ENCODE data around the gene SMARCA2. TPM values are rescaled to one million over a fixed set of nuclear protein-coding genes. Genes with fewer than 3 reads are reported as not detected.

The SMARCA2 gene
- total RNA-seq: 100 to 1,000 TPM in 3 of 5 donors, 10 to 100 TPM in 2; 67.2 to 242 (median 109) TPM
- 10 to 100 TPM; 20.5 to 44.4 (median 30.0) TPM for polyA plus RNA-seq
- long read RNA-seq, donor 1, full-length matches to known transcripts: 8 of 16 reads
- long read RNA-seq, donor 1, partial matches to known transcripts: 8 of 16 reads
- long read RNA-seq, donor 1, other reads (novel, unspliced or antisense): 0 of 16 reads
- long read RNA-seq, donor 2, full-length matches to known transcripts: 5 of 5 reads
- long read RNA-seq, donor 2, partial matches to known transcripts: 0 of 5 reads
- long read RNA-seq, donor 2, other reads (novel, unspliced or antisense): 0 of 5 reads
- long read RNA-seq, donor 3, full-length matches to known transcripts: 5 of 5 reads
- long read RNA-seq, donor 3, partial matches to known transcripts: 0 of 5 reads
- long read RNA-seq, donor 3, other reads (novel, unspliced or antisense): 0 of 5 reads
- long read RNA-seq, donor 4, full-length matches to known transcripts: 1 of 1 reads
- long read RNA-seq, donor 4, partial matches to known transcripts: 0 of 1 reads
- long read RNA-seq, donor 4, other reads (novel, unspliced or antisense): 0 of 1 reads
- long read RNA-seq, donor 5, full-length matches to known transcripts: 4 of 4 reads
- long read RNA-seq, donor 5, partial matches to known transcripts: 0 of 4 reads
- long read RNA-seq, donor 5, other reads (novel, unspliced or antisense): 0 of 4 reads
- long read RNA-seq, donor 6, full-length matches to known transcripts: 9 of 9 reads
- long read RNA-seq, donor 6, partial matches to known transcripts: 0 of 9 reads
- long read RNA-seq, donor 6, other reads (novel, unspliced or antisense): 0 of 9 reads
- long read RNA-seq, donor 7, full-length matches to known transcripts: 16 of 16 reads
- long read RNA-seq, donor 7, partial matches to known transcripts: 0 of 16 reads
- long read RNA-seq, donor 7, other reads (novel, unspliced or antisense): 0 of 16 reads
- long read RNA-seq, donor 8, partial matches to known transcripts: 0 of 2 reads
- long read RNA-seq, donor 8, other reads (novel, unspliced or antisense): 0 of 2 reads
- long read RNA-seq, donor 9, full-length matches to known transcripts: 12 of 30 reads
- long read RNA-seq, donor 9, partial matches to known transcripts: 18 of 30 reads
- long read RNA-seq, donor 9, other reads (novel, unspliced or antisense): 0 of 30 reads
- long read RNA-seq, donor 10, full-length matches to known transcripts: 4 of 4 reads
- long read RNA-seq, donor 10, partial matches to known transcripts: 0 of 4 reads
- long read RNA-seq, donor 10, other reads (novel, unspliced or antisense): 0 of 4 reads

DNA sequence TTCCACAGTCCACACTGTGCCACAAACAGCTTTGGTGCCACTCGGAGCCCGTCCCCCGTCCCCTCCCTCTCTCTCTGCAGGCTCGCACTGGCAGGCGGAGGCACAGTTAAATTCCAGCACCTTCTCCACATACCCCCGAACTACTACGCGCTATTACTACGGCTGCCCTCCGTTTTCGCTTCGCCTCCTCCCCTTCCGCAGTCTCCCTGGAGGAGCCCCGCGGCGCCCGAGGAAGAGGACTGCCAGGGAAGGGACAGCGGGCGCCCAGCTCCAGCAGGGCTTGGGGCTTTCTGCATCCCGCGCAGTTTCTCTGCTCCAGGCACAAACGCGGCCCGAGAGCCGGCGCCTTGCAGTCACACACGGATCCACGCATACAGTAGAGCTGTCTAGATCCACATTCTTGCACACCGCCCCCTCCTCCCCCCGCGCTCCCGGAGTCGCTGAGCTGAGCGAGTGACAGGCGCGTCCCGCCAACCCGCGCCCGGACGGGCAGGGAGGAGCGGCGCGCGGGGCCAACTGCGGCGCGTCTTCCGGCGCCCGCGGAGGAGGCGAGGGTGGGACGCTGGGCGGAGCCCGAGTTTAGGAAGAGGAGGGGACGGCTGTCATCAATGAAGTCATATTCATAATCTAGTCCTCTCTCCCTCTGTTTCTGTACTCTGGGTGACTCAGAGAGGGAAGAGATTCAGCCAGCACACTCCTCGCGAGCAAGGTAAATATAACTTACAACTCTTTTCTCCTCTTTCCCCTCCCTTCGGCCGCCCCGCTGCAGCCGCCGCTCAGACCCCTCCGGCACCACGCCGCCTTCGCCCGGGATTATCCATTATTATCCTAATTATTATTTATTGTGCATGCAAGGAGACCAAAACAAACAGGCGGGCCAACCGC is at the start of gene SMARCA2:
SMARCA2 (plus strand) TSS at position 652 of the 885 bp plus-strand sequence. CDS start 13,676 bp downstream, outside the sequence.
- Histone ChIP-seq H3K4me3 (peak within 1 kb of the TSS; percentile 65 to 89 (median 83)), H3K36me3 (no peaks in the 10 kb centered on the region), H3K27me3 (no peaks in the 10 kb centered on the region), H3K27ac (peak within 1 kb of the TSS; percentile 93 to 98 (median 97)), H3K4me1 (peaks cover 18 to 31% (median 24%) of the 10 kb centered on the region in 4 donors), H3K9me3 (no peaks in the 10 kb centered on the region)
- TF ChIP-seq, protein P1, sequence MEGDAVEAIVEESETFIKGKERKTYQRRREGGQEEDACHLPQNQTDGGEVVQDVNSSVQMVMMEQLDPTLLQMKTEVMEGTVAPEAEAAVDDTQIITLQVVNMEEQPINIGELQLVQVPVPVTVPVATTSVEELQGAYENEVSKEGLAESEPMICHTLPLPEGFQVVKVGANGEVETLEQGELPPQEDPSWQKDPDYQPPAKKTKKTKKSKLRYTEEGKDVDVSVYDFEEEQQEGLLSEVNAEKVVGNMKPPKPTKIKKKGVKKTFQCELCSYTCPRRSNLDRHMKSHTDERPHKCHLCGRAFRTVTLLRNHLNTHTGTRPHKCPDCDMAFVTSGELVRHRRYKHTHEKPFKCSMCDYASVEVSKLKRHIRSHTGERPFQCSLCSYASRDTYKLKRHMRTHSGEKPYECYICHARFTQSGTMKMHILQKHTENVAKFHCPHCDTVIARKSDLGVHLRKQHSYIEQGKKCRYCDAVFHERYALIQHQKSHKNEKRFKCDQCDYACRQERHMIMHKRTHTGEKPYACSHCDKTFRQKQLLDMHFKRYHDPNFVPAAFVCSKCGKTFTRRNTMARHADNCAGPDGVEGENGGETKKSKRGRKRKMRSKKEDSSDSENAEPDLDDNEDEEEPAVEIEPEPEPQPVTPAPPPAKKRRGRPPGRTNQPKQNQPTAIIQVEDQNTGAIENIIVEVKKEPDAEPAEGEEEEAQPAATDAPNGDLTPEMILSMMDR (IDR thresholded peaks at IDR 0.05): no peak
- TF ChIP-seq POLR2AphosphoS5 (IDR thresholded peaks at IDR 0.05) (peak; percentile 77 to 95 (median 92)), POLR2A (IDR thresholded peaks at IDR 0.05) (peak in 2 of 4 donors; percentile 35 to 52)
- intact Hi-C loops (cut with DNase I; ENCODE audit: low total_unique reads): no loop called here
- peak; percentile 96 to 99 for DNase-seq
- 0 to 1% (median 0%) methylated on average over 62 to 71 of the region's 71 CpGs for WGBS, 5 donors

DNA sequence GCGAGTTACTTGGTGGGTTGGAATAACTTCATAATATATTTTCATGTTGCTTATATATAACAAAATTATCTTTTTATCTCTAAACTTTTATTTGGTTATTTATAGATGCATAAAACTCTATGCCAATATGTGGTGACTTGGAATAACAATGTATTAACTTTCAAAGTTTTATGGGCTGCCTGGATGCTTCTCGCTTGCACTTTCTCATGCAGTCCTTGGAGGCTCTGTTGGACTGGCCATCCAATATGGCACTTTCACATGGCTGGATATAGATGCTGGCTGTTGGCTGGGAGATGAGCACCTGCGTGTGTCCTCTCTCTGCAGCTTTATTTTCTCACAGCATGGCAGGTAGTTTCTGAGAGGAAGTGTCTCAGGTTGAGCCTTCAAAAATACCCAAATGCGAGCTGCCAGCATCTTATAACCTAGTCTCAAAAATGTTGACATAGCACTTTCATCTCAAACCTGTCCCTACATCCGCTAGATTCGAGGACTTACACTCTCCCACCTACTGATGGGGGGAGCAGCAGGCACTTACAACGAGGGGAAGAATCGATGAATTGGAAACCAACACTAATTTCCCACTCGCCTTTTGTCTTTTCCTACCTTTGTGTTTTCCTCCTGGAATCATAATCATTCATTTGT is 48.3 kb upstream of the SMARCA2 start:
- 85 to 94% (median 90%) methylated on average over 9 of the region's 9 CpGs for WGBS, 5 donors
- intact Hi-C loops (cut with DNase I; ENCODE audit: low total_unique reads): no loop called here

DNA sequence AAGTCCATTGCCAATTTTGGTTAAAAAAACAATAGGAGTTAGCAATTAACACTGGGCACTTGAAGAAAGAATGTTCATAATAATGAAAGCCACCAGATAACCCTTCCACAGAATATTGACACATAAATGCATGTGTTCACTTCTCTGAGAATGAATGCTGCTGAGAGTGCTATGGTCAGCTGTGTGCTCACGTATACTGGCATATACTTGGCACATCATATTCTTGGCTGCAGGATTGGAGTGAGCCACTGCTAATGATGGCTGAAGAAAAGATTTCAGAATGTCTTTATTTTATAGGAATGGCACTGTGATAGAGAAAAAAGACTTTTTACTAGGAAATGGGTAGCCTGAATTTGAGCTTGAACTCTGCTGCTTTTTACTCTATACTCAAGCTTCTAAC is 46.0 kb upstream of the SMARCA2 start:
- intact Hi-C loops (cut with DNase I; ENCODE audit: low total_unique reads): no loop called here
- Histone ChIP-seq H3K27ac (no peak overlapping the region), H3K4me3 (no peak overlapping the region), H3K4me1 (no peaks in the 10 kb centered on the region), H3K36me3 (no peaks in the 10 kb centered on the region), H3K9me3 (peaks cover 0 to 8% (median 0%) of the 10 kb centered on the region in 4 donors), H3K27me3 (no peaks in the 10 kb centered on the region)
- TF ChIP-seq POLR2AphosphoS5 (IDR thresholded peaks at IDR 0.05): no peak
- TF ChIP-seq EP300 (IDR thresholded peaks at IDR 0.05): no peak
- TF ChIP-seq, protein P1 (IDR thresholded peaks at IDR 0.05): no peak
- no peak for TF ChIP-seq POLR2A (IDR thresholded peaks at IDR 0.05)
- DNase-seq: no peak
- WGBS, 5 donors: 35 to 58% (median 41%) methylated on average over 1 of the region's 1 CpG

More for the DNA sequence above, 48.3 kb upstream of the SMARCA2 start:
- Histone ChIP-seq H3K4me3 (no peak overlapping the region), H3K4me1 (no peaks in the 10 kb centered on the region), H3K27me3 (no peaks in the 10 kb centered on the region), H3K9me3 (peaks cover 0 to 1% (median 0%) of the 10 kb centered on the region in 4 donors), H3K27ac (no peak overlapping the region), H3K36me3 (no peaks in the 10 kb centered on the region)
- no peak for DNase-seq
- TF ChIP-seq POLR2AphosphoS5 (IDR thresholded peaks at IDR 0.05): no peak
- TF ChIP-seq POLR2A (IDR thresholded peaks at IDR 0.05): no peak
- TF ChIP-seq EP300 (IDR thresholded peaks at IDR 0.05): no peak
- TF ChIP-seq, protein P1 (IDR thresholded peaks at IDR 0.05): no peak
